A549 (cell line): ENCODE data around the gene ACYP1. TPM values are rescaled to one million over a fixed set of nuclear protein-coding genes. Genes with fewer than 3 reads are reported as not detected.

Source experiments
- ATAC-seq, 2 experiments: fragments of 200-7000 bp in 1 of 2; fragments of >200 bp in 1 of 2; cut with Nextera tagmentation in 1 of 2; cut with Tn5 transposase in 1 of 2; 3 replicates each; pipeline versions ENCODE4 v1.8.0 to v1.9.1; 2018 to 2020; ENCODE audit warnings: mild to moderate bottlenecking in 1 of 2, moderate library complexity in 1 of 2
- CTCF ChIA-PET: fragments of 300-600 bp; sonication (Branson Sonifier 250); formaldehyde crosslinking; extraction: SDS; loops from one replicate; lab custom pipeline; 2021; ENCODE audit warnings: antibody characterized with exemption, inconsistent platforms; lab: Yijun Ruan, JAX
- POLR2A ChIA-PET: fragments of 350-600 bp; formaldehyde crosslinking; extraction: SDS; loops from one replicate; lab custom pipeline; 2021; ENCODE audit warnings: antibody characterized with exemption, inconsistent platforms; lab: Yijun Ruan, JAX
- DNase-seq, 2 experiments: peaks; one replicate each; pipeline versions ENCODE4 v3.0.0 to v3.0.0-alpha.2; 2011 to 2016; ENCODE audit warnings: low read depth in 1 of 2, low spot score in 1 of 2
- FAIRE-seq: peaks from 2 replicates; lab custom pipeline; 2011; peaks lifted over from hg19 to GRCh38; lab: Jason Lieb, UNC
- H3K27ac ChIP-seq, 2 experiments: fragments of >200 bp; sonication (Bioruptor Twin); formaldehyde crosslinking; 3 replicates each; pipeline ENCODE4 v1.5.1; 2016 to 2017
- H3K4me1 ChIP-seq: fragments of >200 bp; sonication (Bioruptor Twin); formaldehyde crosslinking; 3 replicates; pipeline ENCODE4 v1.6.1; 2016
- H3K4me2 ChIP-seq: fragments of >200 bp; sonication (Bioruptor Twin); formaldehyde crosslinking; 3 replicates; pipeline ENCODE4 v1.6.1; 2016
- H3K4me3 ChIP-seq: fragments of >200 bp; sonication (Bioruptor Twin); formaldehyde crosslinking; 3 replicates; pipeline ENCODE4 v1.5.1; 2016
- H3K9me3 ChIP-seq: fragments of >200 bp; sonication (Bioruptor Twin); formaldehyde crosslinking; 3 replicates; pipeline ENCODE4 v1.6.1; 2016
- BCL3 ChIP-seq: fragments of >200 bp; sonication (Bioruptor Twin); formaldehyde crosslinking; IDR thresholded peaks from 3 replicates; pipeline ENCODE4 v1.6.1; 2016
- CBX8 ChIP-seq: fragments of 200-600 bp; sonication (generic); IDR thresholded peaks from 2 replicates; pipeline ENCODE4 v1.6.1; 2016
- CEBPB ChIP-seq, 2 experiments: fragments of >200 bp in 1 of 2; sonication (Bioruptor Twin) in 1 of 2; formaldehyde crosslinking in 1 of 2; IDR thresholded peaks; 2 replicates each; pipeline ENCODE4 v1.6.1; 2012 to 2016
- CHD2 ChIP-seq: fragments of 150-350 bp; IDR thresholded peaks from 2 replicates; pipeline ENCODE4 v1.6.1; 2014; ENCODE audit warnings: low read length; ENCODE audit not compliant: partially characterized antibody
- CHD4 ChIP-seq: fragments of 200-600 bp; sonication (generic); IDR thresholded peaks from 2 replicates; pipeline ENCODE4 v1.6.1; 2016; ENCODE audit warnings: antibody characterized with exemption, mild to moderate bottlenecking, borderline replicate concordance
- EHF ChIP-seq: fragments of 250-450 bp; sonication (Bioruptor Pico); IDR thresholded peaks from 2 replicates; pipeline ENCODE4 v1.5.0; 2020; ENCODE audit warnings: mild to moderate bottlenecking
- EP300 ChIP-seq, 2 experiments: fragments of >200 bp; sonication (Bioruptor Twin); formaldehyde crosslinking; IDR thresholded peaks; 2 replicates in 1 of 2; 3 replicates in 1 of 2; pipeline ENCODE4 v1.6.1; 2016 to 2017
- ESRRA ChIP-seq: fragments of 150-350 bp; IDR thresholded peaks from 2 replicates; pipeline ENCODE4 v1.6.1; 2014; ENCODE audit warnings: mild to moderate bottlenecking, low read length, borderline replicate concordance
- FOSB ChIP-seq: fragments of 250-450 bp; sonication (Bioruptor Pico); IDR thresholded peaks from 2 replicates; pipeline ENCODE4 v1.5.0; 2020; ENCODE audit warnings: mild to moderate bottlenecking, moderate library complexity
- FOSL2 ChIP-seq, 2 experiments: fragments of 450-650 bp in 1 of 2; fragments of >200 bp in 1 of 2; sonication (Bioruptor Twin) in 1 of 2; formaldehyde crosslinking; IDR thresholded peaks; 2 replicates each; pipeline versions ENCODE4 v1.5.0 to v1.6.1; 2016 to 2020; ENCODE audit warnings: mild to moderate bottlenecking in 1 of 2, moderate library complexity in 1 of 2
- FOXS1 ChIP-seq: fragments of 250-450 bp; sonication (Bioruptor Pico); IDR thresholded peaks from 2 replicates; pipeline ENCODE4 v1.5.0; 2020; ENCODE audit warnings: mild to moderate bottlenecking, moderate library complexity
- HOXB13 ChIP-seq: fragments of 250-450 bp; sonication (Bioruptor Pico); IDR thresholded peaks from 2 replicates; pipeline ENCODE4 v1.5.0; 2020; ENCODE audit warnings: low read depth, mild to moderate bottlenecking, moderate library complexity
- JUN ChIP-seq, 2 experiments: fragments of >200 bp; sonication (Bioruptor Twin); formaldehyde crosslinking; IDR thresholded peaks; 2 replicates in 1 of 2; 3 replicates in 1 of 2; pipeline ENCODE4 v1.6.1; 2016 to 2017
- MAFK ChIP-seq: fragments of 450-650 bp; IDR thresholded peaks from 2 replicates; pipeline ENCODE4 v1.6.1; 2014; ENCODE audit not compliant: partially characterized antibody
- RAD21 ChIP-seq, 2 experiments: fragments of >200 bp in 1 of 2; sonication (Bioruptor Twin) in 1 of 2; formaldehyde crosslinking in 1 of 2; IDR thresholded peaks in 1 of 2; conservative IDR thresholded peaks in 1 of 2; 2 replicates in 1 of 2; 3 replicates in 1 of 2; pipeline ENCODE4 v1.6.1; 2012 to 2018; ENCODE audit warnings: inconsistent platforms in 1 of 2
- RCOR1 ChIP-seq: fragments of 150-350 bp; IDR thresholded peaks from 2 replicates; pipeline ENCODE4 v1.6.1; 2014; ENCODE audit warnings: antibody characterized with exemption, low read length, low read depth
- RFX5 ChIP-seq: fragments of 450-650 bp; IDR thresholded peaks from 2 replicates; pipeline ENCODE4 v1.7.1; 2014; ENCODE audit warnings: antibody characterized with exemption, mild to moderate bottlenecking, moderate library complexity
- RNF2 ChIP-seq: fragments of 200-600 bp; sonication (generic); IDR thresholded peaks from 2 replicates; pipeline ENCODE4 v1.6.1; 2016; ENCODE audit warnings: low read depth, mild to moderate bottlenecking, antibody characterized with exemption, moderate library complexity, borderline replicate concordance
- SMC3 ChIP-seq: fragments of >200 bp; sonication (Bioruptor Twin); formaldehyde crosslinking; IDR thresholded peaks from 3 replicates; pipeline ENCODE4 v1.6.1; 2018; ENCODE audit warnings: inconsistent platforms
- SREBF2 ChIP-seq: fragments of 450-650 bp; IDR thresholded peaks from 2 replicates; pipeline ENCODE4 v1.6.1; 2014; ENCODE audit warnings: mild to moderate bottlenecking, moderate library complexity
- ZFP36 ChIP-seq: fragments of 450-650 bp; IDR thresholded peaks from 2 replicates; pipeline ENCODE4 v1.6.1; 2014; ENCODE audit warnings: borderline replicate concordance; ENCODE audit not compliant: partially characterized antibody
- ZSCAN20 ChIP-seq: fragments of 250-450 bp; sonication (Bioruptor Pico); IDR thresholded peaks from 2 replicates; pipeline ENCODE4 v1.8.0; 2022; ENCODE audit warnings: mild to moderate bottlenecking, moderate library complexity
- WGBS: methylation state at CpG from one replicate; pipeline ENCODE4 v1.1.6; 2017; ENCODE audit errors: missing lambda C conversion rate; 5-methylcytosine and 5-hydroxymethylcytosine counted together
- polyA plus RNA-seq, 4 experiments: library from polyadenylated mRNA; depleted of rRNA in 3 of 4; stranded (reverse); fragments of >200 nt; fragmentation: RNase III in 1 of 4; extraction: RNeasy Plus Mini Kit Qiagen cat#74134 plus additional on column Dnase treatment in 1 of 4; gene quantifications; 2 replicates in 3 of 4; 3 replicates in 1 of 4; pipeline ENCODE4 v1.2.3, GENCODE V29; 2011 to 2017
- TF ChIP-seq, protein P1 (sequence below): fragments of >200 bp; sonication (Bioruptor Twin); formaldehyde crosslinking; IDR thresholded peaks from 3 replicates; pipeline ENCODE4 v1.5.1; 2016
- TF ChIP-seq, protein P2 (sequence below): fragments of 450-650 bp; IDR thresholded peaks from 2 replicates; pipeline ENCODE4 v1.6.1; 2014; ENCODE audit warnings: antibody characterized with exemption
- TF ChIP-seq, protein P3 (sequence below): fragments of >200 bp; sonication (Bioruptor Twin); formaldehyde crosslinking; IDR thresholded peaks from 2 replicates; pipeline ENCODE4 v1.6.1; 2016
- TF ChIP-seq, protein P4 (sequence below): IDR thresholded peaks from 2 replicates; pipeline ENCODE4 v1.6.1; 2012
- TF ChIP-seq, protein P5 (sequence below): IDR thresholded peaks from 2 replicates; pipeline ENCODE4 v1.6.1; 2012

ACYP1 gene
- polyA plus RNA-seq, 2 of the 4 experiments (the other 2 are of a cell fraction), result 34.3 to 36.7 TPM

GRCh38 chr14:75022655-75023054 lies 41.2 kb downstream of the ACYP1 start:
- TF ChIP-seq RAD21 (conservative IDR thresholded peaks at IDR 0.05 in 1 of 2, IDR thresholded peaks at IDR 0.05 in 1 of 2) (peak in 1 of 2 experiments; percentile 36; a peak in 2 of 5 replicates), JUN (IDR thresholded peaks at IDR 0.05) (no peak), ESRRA (no peak), HOXB13 (CRISPR knock-in tag) (no peak), CHD2 (no peak), RCOR1 (no peak), SMC3 (no peak), SREBF2 (no peak), CHD4 (no peak)
- TF ChIP-seq, protein P1, sequence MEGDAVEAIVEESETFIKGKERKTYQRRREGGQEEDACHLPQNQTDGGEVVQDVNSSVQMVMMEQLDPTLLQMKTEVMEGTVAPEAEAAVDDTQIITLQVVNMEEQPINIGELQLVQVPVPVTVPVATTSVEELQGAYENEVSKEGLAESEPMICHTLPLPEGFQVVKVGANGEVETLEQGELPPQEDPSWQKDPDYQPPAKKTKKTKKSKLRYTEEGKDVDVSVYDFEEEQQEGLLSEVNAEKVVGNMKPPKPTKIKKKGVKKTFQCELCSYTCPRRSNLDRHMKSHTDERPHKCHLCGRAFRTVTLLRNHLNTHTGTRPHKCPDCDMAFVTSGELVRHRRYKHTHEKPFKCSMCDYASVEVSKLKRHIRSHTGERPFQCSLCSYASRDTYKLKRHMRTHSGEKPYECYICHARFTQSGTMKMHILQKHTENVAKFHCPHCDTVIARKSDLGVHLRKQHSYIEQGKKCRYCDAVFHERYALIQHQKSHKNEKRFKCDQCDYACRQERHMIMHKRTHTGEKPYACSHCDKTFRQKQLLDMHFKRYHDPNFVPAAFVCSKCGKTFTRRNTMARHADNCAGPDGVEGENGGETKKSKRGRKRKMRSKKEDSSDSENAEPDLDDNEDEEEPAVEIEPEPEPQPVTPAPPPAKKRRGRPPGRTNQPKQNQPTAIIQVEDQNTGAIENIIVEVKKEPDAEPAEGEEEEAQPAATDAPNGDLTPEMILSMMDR, result peak; percentile 18; the same call in 1 of the 3 replicates
- DNase-seq (peak; percentile 53 to 59), ATAC-seq (peak; percentile 90 to 91), FAIRE-seq (peak; percentile 54)
- Histone ChIP-seq H3K9me3 (no peaks in the 10 kb centered on the region), H3K27ac (no peak overlapping the region), H3K4me1 (no peaks in the 10 kb centered on the region), H3K4me3 (no peak overlapping the region), H3K4me2 (no peak overlapping the region)
- 85% methylated on average over 8 of the region's 8 CpGs for WGBS
- ChIA-PET POLR2A (no interaction called here), CTCF (interaction anchor here (1.1 to 4.6 kb wide), 9 partner anchors 9 to 162 kb away, joined by 3 to 25 read pairs (median 3); no protein-coding TSS in a partner anchor)

- no peaks in the 10 kb centered on the region for H3K9me3 ChIP-seq
- ATAC-seq (no peak), FAIRE-seq (no peak), DNase-seq (no peak)
- H3K4me3 ChIP-seq, result no peak overlapping the region
- WGBS, result 91% methylated on average over 3 of the region's 3 CpGs
- no peak for TF ChIP-seq SMC3
- no peak for TF ChIP-seq ZSCAN20 (CRISPR knock-in tag)
- no peak for TF ChIP-seq RFX5
- TF ChIP-seq EHF (CRISPR knock-in tag), result no peak
- no peak for TF ChIP-seq JUN (IDR thresholded peaks at IDR 0.05)
- no peak for TF ChIP-seq FOSB (CRISPR knock-in tag)
- TF ChIP-seq CBX8, result no peak
- no peak for TF ChIP-seq ZFP36
- TF ChIP-seq ESRRA, result no peak
- TF ChIP-seq RNF2, result no peak
- no peak for TF ChIP-seq MAFK
- TF ChIP-seq, protein P2, sequence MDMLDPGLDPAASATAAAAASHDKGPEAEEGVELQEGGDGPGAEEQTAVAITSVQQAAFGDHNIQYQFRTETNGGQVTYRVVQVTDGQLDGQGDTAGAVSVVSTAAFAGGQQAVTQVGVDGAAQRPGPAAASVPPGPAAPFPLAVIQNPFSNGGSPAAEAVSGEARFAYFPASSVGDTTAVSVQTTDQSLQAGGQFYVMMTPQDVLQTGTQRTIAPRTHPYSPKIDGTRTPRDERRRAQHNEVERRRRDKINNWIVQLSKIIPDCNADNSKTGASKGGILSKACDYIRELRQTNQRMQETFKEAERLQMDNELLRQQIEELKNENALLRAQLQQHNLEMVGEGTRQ, result no peak
- TF ChIP-seq, protein P3, sequence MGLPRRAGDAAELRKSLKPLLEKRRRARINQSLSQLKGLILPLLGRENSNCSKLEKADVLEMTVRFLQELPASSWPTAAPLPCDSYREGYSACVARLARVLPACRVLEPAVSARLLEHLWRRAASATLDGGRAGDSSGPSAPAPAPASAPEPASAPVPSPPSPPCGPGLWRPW, result no peak
- TF ChIP-seq EP300 (IDR thresholded peaks at IDR 0.05), result no peak
- TF ChIP-seq CEBPB (IDR thresholded peaks at IDR 0.05), result no peak
- TF ChIP-seq, protein P4, sequence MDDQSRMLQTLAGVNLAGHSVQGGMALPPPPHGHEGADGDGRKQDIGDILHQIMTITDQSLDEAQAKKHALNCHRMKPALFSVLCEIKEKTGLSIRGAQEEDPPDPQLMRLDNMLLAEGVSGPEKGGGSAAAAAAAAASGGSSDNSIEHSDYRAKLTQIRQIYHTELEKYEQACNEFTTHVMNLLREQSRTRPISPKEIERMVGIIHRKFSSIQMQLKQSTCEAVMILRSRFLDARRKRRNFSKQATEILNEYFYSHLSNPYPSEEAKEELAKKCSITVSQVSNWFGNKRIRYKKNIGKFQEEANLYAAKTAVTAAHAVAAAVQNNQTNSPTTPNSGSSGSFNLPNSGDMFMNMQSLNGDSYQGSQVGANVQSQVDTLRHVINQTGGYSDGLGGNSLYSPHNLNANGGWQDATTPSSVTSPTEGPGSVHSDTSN, result no peak
- TF ChIP-seq BCL3, result no peak
- TF ChIP-seq, protein P5, sequence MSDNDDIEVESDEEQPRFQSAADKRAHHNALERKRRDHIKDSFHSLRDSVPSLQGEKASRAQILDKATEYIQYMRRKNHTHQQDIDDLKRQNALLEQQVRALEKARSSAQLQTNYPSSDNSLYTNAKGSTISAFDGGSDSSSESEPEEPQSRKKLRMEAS, result no peak
- no peak for TF ChIP-seq FOSL2 (IDR thresholded peaks at IDR 0.05)
- no peak for TF ChIP-seq FOSL2 (CRISPR knock-in tag; IDR thresholded peaks at IDR 0.05)
- TF ChIP-seq FOXS1, result no peak
- H3K4me1 ChIP-seq, result no peaks in the 10 kb centered on the region
- CTCF ChIA-PET, result interaction anchor here (0.9 to 2.1 kb wide), 5 partner anchors 13 to 289 kb away, joined by 3 to 10 read pairs (median 3); no protein-coding TSS in a partner anchor
- POLR2A ChIA-PET, result no interaction called here
- H3K27ac ChIP-seq, result no peak overlapping the region
- H3K4me2 ChIP-seq, result no peak overlapping the region
Measured at GRCh38 chr14:75018694-75019093, 45.1 kb downstream of the ACYP1 start.
